ENCODE measurements around the gene CGNL1. TPM values are rescaled to one million over a fixed set of nuclear protein-coding genes. Genes with fewer than 3 reads are reported as not detected.

CGNL1 gene
- total RNA-seq, 4 donors from 2014 or later: 1.6 to 3.3 (median 2.6) TPM

- no peak for TF ChIP-seq CTCF (IDR thresholded peaks at IDR 0.05; ENCODE audit: low read depth)
Observed at GRCh38 chr15:57477736-57478522, 101.6 kb downstream of the CGNL1 start.

GRCh38 chr15:57479005-57479404 is 102.7 kb downstream of the CGNL1 start:
- no peak for TF ChIP-seq CTCF (IDR thresholded peaks at IDR 0.05; ENCODE audit: low read depth)

- TF ChIP-seq CTCF (IDR thresholded peaks at IDR 0.05; ENCODE audit: low read depth): no peak
Observed at GRCh38 chr15:57481038-57481705, 104.9 kb downstream of the CGNL1 start.

GRCh38 chr15:57485869-57486268 is 109.6 kb downstream of the CGNL1 start:
- no peak for TF ChIP-seq CTCF (IDR thresholded peaks at IDR 0.05; ENCODE audit: low read depth)

- TF ChIP-seq CTCF (IDR thresholded peaks at IDR 0.05; ENCODE audit: low read depth): no peak
Observed at GRCh38 chr15:57486833-57487232, 110.5 kb downstream of the CGNL1 start.

GRCh38 chr15:57489122-57489521 is 112.8 kb downstream of the CGNL1 start:
- no peak for TF ChIP-seq CTCF (IDR thresholded peaks at IDR 0.05; ENCODE audit: low read depth)

GRCh38 chr15:57493351-57493750 is 117.0 kb downstream of the CGNL1 start:
- no peak for TF ChIP-seq CTCF (IDR thresholded peaks at IDR 0.05; ENCODE audit: low read depth)
